Fibroblast of skin of right quadriceps (primary cell): Measurements from ENCODE around the gene MAML3.

Source experiments
- DNase-seq: peaks from one replicate; pipeline ENCODE4 v3.0.0-alpha.2; 2013

The MAML3 gene

DNA sequence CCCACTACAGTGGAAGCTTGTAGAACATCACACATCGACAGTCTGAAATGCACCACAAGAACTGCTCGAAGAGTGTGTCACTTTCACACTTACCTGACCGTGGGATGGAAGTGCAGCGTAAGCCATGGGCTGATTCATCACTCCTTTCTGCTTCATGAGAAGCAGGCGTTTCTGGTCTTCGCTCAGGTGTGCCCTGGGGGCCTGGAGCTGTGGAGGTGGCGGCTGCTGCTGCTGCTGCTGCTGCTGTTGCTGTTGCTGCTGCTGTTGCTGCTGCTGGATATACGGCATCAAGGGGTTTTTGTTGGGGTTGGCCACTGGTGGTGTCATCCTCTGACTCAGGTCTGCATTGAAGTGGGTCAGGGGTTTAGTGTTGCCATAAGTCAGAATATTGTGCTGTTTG, 264.7 kb downstream of the MAML3 start:
- no peak for DNase-seq

DNA sequence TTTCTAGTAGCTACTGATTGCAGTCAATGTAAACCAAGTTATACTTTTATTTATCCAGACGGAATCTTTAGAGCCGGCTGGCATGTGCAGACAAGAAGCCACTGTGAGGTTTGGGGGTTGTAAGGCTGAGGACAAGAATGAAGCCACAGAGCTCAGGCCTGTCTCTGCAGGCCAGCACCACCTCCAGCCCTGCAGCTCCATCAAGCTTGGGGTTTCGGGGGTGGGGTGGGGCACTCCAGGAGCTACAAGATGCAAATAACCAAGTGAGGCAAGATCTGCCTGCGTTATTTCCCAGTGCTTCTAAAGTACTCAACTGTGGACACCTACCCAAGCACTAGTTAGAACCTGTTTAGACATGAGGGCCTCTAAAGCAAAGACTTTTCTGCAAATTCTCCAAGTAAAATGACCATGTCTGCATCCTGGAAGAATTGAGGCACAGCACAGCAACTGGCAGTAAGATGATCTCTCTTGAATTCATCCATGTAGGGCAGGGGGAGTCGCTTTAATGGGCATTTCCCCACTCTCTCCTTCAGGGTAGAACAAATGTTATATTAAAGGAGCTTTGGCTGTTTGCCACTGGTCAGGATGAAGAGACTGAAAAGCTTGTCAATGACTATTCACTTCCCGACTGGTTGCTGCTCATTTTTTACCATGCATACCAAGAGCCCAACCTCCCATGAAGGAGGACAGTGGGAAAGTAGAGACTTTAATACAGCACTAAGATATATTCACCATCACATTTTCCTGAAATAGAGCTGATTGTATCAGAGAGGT, 265.8 kb downstream of the MAML3 start:
- DNase-seq, result peak; percentile 24

DNA sequence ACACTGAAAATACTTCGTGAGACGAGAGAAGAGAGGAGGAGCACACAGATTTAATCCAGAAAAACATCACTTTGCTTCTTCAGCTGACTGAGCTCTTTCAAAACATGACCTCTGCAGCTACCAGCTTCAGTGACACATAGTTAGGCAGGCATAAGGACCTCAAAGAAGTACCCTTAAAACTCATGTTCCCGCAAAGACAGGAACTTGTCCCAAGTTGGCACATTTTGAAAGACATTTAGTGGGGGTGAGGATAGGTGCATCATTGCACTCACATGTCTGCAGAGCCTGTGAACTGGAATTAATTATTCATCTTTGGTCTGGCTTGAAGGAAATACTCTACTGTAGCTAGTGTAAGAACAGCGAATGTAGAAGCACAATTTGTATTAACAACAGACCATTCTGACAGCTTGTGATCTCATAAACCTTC, 266.6 kb downstream of the MAML3 start:
- DNase-seq, result no peak

DNA sequence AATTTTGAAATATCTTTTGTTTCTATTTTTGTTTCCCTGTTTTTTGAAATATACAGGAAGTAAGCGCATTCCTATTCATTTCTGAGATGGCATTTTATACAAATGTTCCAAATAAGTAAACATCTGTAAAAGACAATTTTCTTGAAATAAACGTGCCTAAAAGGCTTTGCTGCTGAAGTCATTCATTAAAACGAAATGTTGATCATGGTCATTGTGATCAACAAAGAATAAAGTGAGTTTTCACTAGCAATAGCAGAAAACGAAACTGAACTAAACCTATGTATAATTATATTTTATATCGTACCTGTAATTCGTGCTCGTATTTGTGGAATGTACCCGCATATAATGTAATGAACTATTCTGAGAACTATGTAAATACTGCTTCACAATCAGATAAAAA, 267.2 kb downstream of the MAML3 start:
- DNase-seq, result no peak

DNA sequence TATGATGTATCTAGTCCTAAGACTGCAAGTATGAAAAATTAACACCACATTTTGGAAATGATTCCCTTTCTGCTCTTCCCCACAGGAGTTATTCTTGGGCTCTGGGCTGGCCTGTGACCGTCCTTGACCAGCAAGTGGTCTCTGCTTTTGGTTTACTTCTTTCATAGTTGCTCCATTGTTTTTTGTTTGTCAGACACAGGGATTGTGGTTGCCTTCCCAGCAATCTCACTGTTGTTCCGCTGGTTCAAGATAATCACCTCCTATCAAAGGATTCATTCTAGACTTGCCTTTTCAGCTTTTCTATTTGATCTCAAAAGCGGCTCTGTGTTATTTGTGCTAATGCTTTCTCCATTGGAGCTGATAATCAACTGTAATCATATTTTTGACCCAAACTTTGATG, 269.5 kb downstream of the MAML3 start:
- no peak for DNase-seq

DNA sequence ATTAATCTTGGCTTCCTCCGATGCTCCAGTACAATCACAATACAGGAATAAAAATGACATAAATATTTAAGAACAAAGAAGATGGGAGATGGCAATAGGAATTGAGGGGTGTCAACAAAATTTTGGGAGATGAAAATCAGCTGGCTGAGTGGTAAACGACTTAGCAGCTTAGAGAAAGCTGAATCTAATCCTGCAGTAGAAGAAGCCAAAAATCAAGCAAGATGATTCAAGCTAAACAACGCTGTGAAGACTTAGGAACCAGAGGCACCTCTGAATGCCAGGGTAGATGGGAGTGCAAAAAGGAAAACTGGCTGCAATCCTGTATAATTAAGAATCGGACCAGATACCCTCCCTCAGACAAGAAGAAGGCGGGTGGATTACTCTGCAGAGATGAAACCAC, 273.1 kb downstream of the MAML3 start:
- DNase-seq, result no peak

DNA sequence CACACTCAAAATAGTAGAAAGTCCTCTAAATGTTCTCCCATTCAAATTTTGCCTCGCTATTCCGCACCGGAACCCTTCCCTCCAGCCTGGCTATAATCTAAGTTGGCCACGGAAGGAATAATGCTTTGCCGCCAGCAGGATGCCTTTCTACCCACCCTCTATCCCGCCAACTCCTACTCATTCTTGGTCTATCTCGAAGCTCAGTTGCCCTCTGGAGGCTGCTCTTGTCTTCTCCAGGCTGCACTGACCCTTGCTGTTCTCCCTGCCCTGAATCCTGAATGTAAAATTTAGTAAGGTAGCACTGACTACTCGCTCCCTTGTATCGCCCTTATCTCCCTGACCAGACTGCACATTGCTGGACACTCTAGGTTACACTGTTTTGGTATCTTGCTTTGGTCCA, 275.9 kb downstream of the MAML3 start:
- no peak for DNase-seq

DNA sequence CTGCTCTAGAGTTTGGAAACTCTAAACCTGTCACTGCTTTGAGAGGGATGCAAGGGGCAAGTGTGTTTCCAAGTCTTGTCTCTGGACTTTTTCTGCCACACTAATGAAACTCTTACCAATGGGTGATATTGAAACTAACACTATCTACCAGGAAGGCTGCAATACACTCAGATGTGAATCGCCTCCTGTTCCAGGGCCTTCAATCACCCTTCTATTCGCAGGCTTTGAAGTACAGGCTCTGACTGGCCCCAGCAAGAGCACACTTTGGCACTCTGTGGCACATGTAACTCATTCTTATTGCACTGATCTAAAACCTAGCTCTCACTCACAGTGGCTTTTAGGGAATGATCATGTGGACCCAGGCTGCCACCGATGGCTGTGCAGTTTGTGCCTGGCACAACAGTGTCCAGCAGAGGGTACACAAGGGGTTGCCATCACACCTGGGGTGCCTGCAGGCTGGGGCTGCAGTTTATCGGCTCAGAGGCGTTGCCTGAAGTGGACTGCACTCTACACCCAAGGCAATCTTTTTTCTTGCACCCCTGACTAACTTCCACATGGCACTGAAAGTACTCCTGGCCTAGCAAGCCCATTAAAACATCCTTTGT, 277.5 kb downstream of the MAML3 start:
- no peak for DNase-seq

DNA sequence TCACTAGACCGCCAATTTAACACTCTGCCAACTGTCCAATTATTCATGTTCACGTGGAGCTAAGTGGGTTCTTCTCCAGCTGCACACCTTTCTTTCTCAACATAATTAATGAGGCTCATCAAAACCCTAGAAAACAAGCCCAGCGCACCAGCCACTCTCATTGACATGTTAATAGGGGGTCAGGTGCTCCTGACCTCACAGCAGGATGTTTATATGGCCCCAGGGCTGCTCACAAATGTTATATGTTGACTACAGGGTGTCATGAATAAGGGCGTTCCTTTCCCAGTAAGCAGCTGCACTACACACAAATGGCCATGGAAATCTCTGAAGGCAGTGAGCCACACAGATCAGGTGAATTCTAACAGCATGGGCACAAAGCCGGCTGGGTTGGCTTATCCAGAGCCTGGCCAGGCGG, 278.6 kb downstream of the MAML3 start:
- no peak for DNase-seq

DNA sequence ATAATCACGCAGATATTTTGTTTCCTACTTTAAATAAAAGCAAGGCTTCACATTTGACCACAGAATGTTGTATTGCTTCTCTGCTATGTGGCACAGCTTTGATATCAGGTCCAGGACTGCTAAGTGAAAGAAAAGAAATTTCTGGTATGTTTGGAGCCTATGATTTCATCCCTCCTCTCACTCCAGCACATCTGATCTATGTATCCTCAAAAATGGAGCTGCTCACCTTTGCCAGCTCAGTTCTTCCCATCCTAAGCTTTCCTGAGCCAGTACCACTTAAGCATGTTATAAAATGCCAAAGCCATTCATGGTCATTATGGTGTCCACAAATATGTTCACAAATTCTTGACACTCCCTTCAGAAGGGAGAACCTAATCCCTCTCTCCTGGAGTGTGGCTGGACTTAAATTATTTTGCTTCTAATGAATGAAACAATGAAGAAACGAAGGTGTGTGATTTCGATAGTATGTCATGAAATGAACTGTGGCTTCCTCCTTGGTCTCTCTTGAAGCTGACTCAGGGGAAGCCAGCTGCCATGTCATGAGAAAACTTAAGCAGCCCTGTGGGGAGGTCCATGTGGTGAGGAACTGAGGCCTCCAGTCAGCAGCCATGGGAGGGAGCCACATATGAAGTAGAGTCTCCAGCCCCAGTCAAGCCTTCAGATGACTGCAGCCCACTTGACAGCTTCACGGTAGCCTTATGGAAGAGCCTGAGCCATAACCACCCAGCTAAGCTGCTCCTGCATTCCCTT, 280.7 kb downstream of the MAML3 start:
- peak; percentile 51 for DNase-seq

DNA sequence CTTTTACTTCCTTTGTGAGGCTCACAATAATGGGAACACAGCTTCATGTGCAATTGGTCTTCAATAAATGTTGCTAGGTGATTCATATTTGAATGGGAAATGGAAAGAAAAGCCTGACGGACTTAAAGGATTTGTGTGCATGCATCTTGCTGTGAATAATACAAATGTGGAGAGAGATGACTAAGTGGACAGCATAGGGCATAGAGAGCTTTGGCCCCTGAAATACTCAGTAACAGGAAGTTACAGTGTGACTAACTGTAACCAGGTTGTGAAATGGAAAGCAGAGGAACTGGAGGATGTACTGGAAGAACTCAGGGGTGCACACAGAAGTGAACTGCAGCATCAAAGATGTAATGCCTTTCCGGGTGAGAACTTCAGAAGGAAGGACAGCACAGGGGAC, 281.7 kb downstream of the MAML3 start:
- DNase-seq, result peak; percentile 95

DNA sequence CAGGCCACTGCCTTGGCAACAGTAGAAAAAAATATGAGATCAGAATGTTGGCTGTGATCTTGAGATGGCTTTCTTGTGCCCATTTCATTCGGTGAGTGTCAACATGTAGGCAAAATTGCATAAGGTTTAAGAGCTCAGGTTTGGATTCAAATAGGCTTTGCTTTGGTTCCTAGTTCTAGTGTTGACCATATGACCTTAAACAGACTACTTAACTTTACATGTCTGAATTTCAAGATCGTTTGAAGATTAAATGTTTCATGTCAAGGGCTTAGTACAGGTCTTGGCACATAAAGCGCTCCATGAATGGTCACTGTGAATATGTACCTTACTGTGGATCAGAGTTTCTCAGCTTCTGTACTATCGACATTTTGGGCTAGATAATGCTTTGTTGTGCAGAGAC, 284.2 kb downstream of the MAML3 start:
- no peak for DNase-seq

DNA sequence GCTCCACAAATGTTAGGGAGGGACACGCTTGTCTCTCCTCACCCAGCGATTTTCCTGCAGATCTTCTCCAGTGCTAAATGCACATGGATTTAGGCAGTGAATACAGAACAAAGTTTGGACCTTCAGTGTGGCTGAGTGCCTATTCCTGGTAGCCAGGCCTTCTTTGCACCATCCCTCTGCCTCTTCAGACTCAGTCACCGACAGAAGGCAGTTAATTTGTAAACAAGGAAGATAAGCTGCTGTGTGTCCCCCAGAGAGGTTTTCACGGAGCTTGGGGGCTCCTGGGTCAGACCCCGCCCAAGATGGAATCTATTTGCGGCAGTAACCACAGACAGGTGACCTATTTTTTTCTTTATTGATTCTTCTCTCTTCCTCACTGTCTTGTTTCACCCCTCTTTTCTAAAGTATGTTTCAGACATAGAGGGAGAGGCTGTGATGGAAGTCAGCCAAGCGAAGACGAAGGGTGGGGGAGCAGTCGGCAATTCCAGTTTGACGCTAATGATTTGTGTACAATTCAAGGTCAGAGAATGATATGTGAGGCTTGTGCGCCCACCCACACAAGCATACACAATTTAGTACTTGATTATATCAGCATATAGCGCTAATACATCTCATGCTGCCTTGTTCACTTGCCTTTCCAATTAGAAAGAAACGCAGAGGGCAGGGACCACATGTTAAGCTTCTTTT, 287.6 kb downstream of the MAML3 start:
- no peak for DNase-seq

DNA sequence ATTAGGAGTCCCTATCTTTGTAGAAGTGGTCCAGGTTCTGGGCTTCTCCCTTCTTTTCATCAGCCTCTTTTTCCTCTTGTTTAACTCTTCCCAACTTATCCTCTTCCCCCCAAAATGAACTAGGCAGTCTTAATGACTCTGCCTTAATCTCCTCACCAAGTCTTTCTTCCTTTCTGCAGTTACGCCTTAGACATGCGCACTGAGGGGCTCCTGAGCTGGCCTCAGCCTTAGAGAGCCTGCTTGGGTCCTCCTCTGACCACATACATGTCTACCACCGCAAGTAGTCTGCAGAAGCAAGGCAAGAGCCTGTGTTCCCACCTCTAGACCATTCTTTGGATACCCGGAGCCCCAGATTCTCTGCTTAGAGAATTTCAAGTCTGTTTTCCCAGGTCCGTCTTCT, 288.4 kb downstream of the MAML3 start:
- no peak for DNase-seq

DNA sequence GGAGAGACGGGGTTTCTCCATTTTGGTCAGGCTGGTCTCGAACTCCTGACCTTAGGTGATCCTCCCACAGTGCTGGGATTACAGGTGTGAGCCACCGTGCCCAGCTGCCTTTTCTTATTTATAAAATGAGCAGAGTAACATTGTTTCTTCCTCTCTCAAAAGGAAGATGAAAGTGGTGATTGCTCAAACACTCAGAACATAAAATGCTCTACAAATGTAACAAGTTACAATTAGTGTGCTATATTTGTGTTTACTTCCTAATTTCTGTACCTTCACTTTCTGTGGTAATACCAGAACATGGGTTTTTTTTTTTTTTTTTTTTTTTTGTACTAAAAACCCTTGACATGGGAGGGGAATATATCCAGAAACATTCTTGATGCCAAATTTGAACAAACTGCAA, 290.5 kb downstream of the MAML3 start:
- no peak for DNase-seq

DNA sequence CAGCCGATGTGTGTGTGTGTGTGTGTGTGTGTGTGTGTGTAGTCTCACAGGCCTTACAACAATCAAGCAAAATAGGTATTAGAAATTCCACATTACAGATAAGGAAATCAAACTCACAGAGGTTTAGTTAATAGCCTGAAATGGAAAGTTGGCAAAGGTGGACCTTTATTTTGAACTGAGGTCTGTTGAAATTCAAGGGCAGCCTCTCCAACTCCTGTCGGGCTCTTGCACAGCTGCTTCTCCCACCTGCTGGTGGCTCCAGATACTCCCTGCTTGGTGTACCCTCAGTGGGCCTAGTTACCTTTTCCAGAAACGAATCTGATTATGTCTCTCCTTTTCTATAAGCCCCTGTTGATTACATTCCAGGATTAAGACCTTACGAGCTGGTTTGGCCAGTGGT, 292.5 kb downstream of the MAML3 start:
- DNase-seq, result no peak

DNA sequence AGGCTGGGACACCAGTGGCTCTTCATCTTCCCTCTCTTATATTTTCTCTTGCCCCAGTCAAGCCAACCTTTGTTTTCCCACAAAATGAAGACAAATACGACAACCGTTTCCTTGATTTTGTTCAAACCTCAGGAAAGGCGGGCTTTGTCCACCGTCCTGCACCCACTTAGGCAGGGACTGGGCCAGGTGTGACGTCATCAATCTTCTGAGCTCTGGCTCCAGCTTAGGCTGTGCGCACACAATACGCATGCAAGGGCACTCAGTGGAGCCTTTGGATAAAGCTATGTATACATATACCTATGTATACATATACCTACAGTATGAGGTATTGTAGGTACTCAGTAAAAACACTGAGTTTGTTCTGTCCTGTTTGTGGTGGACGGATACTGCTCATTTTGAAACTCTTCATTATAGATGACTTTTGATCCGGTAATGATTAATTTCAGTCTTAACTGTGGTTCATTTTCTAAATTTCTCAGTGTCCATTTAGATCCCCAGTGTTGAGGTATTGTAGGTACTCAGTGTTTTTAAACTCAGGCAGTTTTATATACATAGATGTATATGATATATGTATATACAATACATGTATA, 293.5 kb downstream of the MAML3 start:
- DNase-seq, result no peak

DNA sequence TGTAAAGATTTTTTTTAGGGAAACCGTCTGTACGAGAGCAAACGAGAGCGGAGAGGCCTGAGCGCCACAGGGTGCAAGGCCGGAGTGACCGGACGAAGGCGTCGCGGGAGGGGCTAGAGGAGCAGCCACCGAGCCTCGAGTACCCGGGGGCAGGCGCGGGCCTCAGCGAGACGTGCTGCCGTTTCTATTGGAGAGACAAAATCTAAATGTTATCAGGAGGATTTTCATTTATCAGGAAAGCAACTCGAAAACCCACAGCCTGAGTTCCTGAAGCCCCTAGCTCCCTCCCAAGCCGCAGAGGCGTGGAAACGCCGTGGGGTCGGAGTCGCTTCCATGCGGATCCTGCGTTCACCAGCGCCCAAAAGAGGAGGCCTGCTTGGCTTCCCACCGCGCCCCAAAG, 294.1 kb downstream of the MAML3 start:
- DNase-seq, result no peak

DNA sequence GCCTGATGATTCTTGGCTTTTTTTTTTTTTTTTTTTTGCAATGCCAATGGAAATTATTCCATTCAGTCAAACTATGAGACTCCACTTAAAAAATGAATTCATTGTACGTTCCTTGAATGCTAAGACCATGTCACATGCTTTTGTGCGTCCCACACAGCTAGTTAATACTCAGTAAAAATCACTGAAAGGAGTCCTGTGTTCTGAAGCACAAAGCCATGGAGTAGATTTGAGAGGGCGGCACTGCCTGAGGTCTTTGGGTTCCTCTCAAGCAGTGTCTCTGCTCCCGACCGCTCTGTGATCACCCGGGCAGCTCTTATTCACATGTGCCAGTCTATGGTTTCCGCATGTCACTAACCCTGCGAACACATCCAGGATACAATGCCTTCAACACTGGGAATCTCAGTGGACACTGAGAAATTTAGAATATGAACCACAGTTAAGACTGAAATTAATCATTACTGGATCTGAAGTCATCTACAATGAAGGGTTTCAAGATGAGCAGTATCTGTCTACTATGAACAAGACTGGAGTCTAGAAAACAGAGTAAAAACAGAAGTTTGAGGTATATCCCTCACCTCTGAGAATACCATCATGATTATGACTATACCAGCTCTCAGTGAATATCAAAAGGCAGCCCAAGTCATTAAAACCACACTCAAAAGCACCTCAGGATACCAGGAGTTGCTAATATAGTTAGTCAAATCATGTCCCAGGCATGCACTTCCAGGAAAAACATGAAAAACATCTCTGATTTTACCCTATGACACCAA, 295.4 kb downstream of the MAML3 start:
- no peak for DNase-seq

DNA sequence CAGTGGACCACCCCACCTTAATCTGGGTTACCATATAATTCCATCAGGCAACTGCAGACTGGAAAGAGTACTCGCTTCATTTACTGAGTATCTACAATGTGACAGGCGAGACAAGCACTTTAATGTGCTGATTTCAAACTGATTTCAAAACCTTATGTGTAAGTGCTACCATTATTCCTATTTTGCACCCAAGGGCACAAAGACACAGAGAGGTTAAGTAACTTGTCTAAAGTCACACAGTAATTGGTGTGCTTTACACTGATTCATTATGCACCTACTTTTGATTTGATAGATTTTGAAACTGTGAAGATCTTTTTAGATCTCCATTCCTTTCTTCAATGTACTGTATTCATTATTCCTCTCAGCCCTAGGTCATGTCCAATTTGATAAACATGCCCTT, 296.0 kb downstream of the MAML3 start:
- no peak for DNase-seq

DNA sequence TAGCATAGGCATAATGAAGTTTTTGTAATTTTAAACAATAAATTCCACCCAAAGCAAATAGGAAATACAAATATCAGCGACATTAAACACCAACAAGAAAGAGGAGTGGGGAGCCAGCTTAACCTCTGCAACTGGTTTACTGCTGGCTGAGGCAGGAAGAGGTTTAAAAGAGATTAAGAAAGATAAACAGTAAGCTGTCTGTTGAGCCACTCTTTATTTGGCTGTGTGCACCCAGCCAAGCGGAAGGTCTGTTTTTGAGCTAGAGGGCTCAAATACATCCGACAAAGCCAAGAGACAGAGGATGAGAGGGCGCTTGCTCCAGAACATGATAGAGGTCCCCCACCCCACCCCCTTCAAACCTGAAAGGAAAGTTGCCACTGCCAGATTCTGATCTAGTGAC, 297.0 kb downstream of the MAML3 start:
- no peak for DNase-seq

DNA sequence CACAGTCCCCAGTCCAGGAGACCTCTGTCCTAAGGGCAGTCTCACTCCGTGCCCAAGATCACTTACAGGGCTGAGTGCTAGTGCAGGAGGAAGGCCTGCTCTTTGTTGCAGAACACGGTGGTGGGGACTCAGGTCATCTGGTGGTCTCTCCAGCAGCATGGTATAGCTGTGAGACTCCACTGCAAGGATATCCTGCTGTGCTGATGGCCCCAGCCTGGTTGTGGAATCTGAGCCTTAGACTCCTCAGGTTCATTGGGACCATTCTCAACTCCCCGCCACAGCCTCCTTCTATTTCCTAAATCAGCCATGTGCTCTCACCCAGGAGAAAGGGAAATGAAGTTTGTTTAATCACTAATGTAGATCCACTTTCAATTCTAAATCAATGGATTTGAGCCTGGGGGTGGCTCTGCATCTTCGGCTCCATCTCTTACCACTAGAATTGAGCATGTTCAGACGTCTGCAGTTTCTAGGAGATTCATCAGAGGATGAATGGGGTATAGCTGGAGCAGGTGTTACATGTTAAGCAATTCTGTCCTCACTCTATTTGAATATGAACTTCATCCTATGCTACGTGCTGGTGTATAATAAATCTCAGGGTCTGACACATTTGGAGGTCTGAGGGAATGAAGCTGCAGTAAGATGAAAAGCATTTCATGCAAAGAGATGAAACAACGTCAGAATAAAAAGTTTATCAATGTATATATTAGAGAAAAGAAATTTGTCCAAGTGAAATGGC, 299.1 kb downstream of the MAML3 start:
- no peak for DNase-seq
